ENCODE results near the gene AKAP8L.
"Not testable (repeated sequence)": the region's sequence is repeated elsewhere in the genome, so short reads cannot be mapped to it uniquely, and the experiment has no call there.

Gene AKAP8L

GRCh38 chr19:15424121-15424520 is 5.3 kb upstream of the AKAP8L start:
- peaks cover 13% of the 10 kb centered on the region for H3K4me1 Mint-ChIP-seq

GRCh38 chr19:15423130-15423529 is 4.3 kb upstream of the AKAP8L start:
- CTCF ChIA-PET = no interaction called here
- DNase-seq = no peak
- Mint-ChIP-seq H3K9me3 (peaks cover 3% of the 10 kb centered on the region), H3K4me3 (no peak overlapping the region), H3K27ac (no peak overlapping the region), H3K36me3 (peaks cover 43% of the 10 kb centered on the region), H3K27me3 (peaks cover 4% of the 10 kb centered on the region), H3K4me1 (peaks cover 11% of the 10 kb centered on the region)

More at GRCh38 chr19:15424121-15424520, 5.3 kb upstream of the AKAP8L start:
- Mint-ChIP-seq H3K9me3 (peaks cover 3% of the 10 kb centered on the region), H3K36me3 (peaks cover 43% of the 10 kb centered on the region), H3K27me3 (no peaks in the 10 kb centered on the region), H3K27ac (no peak overlapping the region), H3K4me3 (no peak overlapping the region)
- CTCF ChIA-PET = interaction anchor here (0.7 kb wide), 1 partner anchor 132 kb away, joined by 3 read pairs; no protein-coding TSS in a partner anchor
- DNase-seq = no peak

- CTCF ChIA-PET = interaction anchor here (7.3 kb wide), 1 partner anchor 131 kb away, joined by 152 read pairs; no protein-coding TSS in a partner anchor
- no peak for DNase-seq
- H3K36me3 Mint-ChIP-seq = peaks cover 41% of the 10 kb centered on the region
- H3K27ac Mint-ChIP-seq = no peak overlapping the region
- H3K4me3 Mint-ChIP-seq = no peak overlapping the region
- H3K9me3 Mint-ChIP-seq = peaks cover 3% of the 10 kb centered on the region
- H3K4me1 Mint-ChIP-seq = peaks cover 17% of the 10 kb centered on the region
- H3K27me3 Mint-ChIP-seq = peaks cover 4% of the 10 kb centered on the region
These were observed 3.7 kb upstream of the AKAP8L start for GRCh38 chr19:15422296-15423075.

GRCh38 chr19:15421721-15422260 is 3.0 kb upstream of the AKAP8L start:
- Mint-ChIP-seq H3K27ac (no peak overlapping the region), H3K9me3 (peaks cover 3% of the 10 kb centered on the region), H3K4me1 (peaks cover 24% of the 10 kb centered on the region), H3K36me3 (peaks cover 36% of the 10 kb centered on the region), H3K27me3 (peaks cover 4% of the 10 kb centered on the region), H3K4me3 (no peak overlapping the region)
- CTCF ChIA-PET = interaction anchor here (3.6 to 7.3 kb wide), 2 partner anchors 9 to 132 kb away, joined by 19 to 152 read pairs; no protein-coding TSS in a partner anchor
- no peak for DNase-seq

- H3K4me1 Mint-ChIP-seq = peaks cover 30% of the 10 kb centered on the region
- H3K27ac Mint-ChIP-seq = no peak overlapping the region
- H3K4me3 Mint-ChIP-seq = no peak overlapping the region
- no peak for DNase-seq
- H3K27me3 Mint-ChIP-seq = peaks cover 4% of the 10 kb centered on the region
- H3K9me3 Mint-ChIP-seq = peaks cover 3% of the 10 kb centered on the region
- H3K36me3 Mint-ChIP-seq = peaks cover 36% of the 10 kb centered on the region
- CTCF ChIA-PET = interaction anchor here (3.1 to 7.3 kb wide), 3 partner anchors 9 to 133 kb away, joined by 17 to 152 read pairs (median 19); partner anchors contain the start of gene AKAP8
These were observed 2.4 kb upstream of the AKAP8L start for GRCh38 chr19:15421136-15421695.

- Mint-ChIP-seq H3K36me3 (peaks cover 37% of the 10 kb centered on the region), H3K9me3 (peaks cover 3% of the 10 kb centered on the region)
- no peak for DNase-seq
These were observed 731 bp upstream of the AKAP8L start for GRCh38 chr19:15419413-15420025.

GRCh38 chr19:15418231-15418578 is 583 bp downstream of the AKAP8L start:
- peaks cover 4% of the 10 kb centered on the region for H3K27me3 Mint-ChIP-seq
- no peak for DNase-seq
- H3K4me1 Mint-ChIP-seq = peaks cover 37% of the 10 kb centered on the region
- peaks cover 28% of the 10 kb centered on the region for H3K36me3 Mint-ChIP-seq
- no peaks in the 10 kb centered on the region for H3K9me3 Mint-ChIP-seq
- CTCF ChIA-PET = interaction anchor here (1.0 to 7.3 kb wide), 9 partner anchors 15 to 241 kb away, joined by 3 to 152 read pairs (median 8); partner anchors contain the start of genes AKAP8 and RASAL3
- peak overlapping the region; percentile 98 for H3K27ac Mint-ChIP-seq
- H3K4me3 Mint-ChIP-seq = peak overlapping the region; percentile 99

More at GRCh38 chr19:15419413-15420025, 731 bp upstream of the AKAP8L start:
- Mint-ChIP-seq H3K27me3 (peaks cover 4% of the 10 kb centered on the region), H3K4me3 (peak overlapping the region; percentile 99), H3K4me1 (peaks cover 34% of the 10 kb centered on the region), H3K27ac (peak overlapping the region; percentile 98)
- CTCF ChIA-PET = interaction anchor here (0.8 to 7.3 kb wide), 23 partner anchors 9 to 327 kb away, joined by 3 to 152 read pairs (median 5); partner anchors contain the start of genes AKAP8 and RASAL3

GRCh38 chr19:15417699-15418098 is 1.1 kb downstream of the AKAP8L start:
- Mint-ChIP-seq H3K27me3 (peaks cover 4% of the 10 kb centered on the region), H3K4me1 (peaks cover 41% of the 10 kb centered on the region), H3K9me3 (no peaks in the 10 kb centered on the region), H3K4me3 (peak overlapping the region; percentile 99), H3K36me3 (peaks cover 23% of the 10 kb centered on the region), H3K27ac (peak overlapping the region; percentile 98)
- DNase-seq = no peak
- CTCF ChIA-PET = interaction anchor here (0.6 to 7.3 kb wide), 5 partner anchors 25 to 240 kb away, joined by 3 to 152 read pairs (median 3); partner anchors contain the start of gene RASAL3

- H3K9me3 Mint-ChIP-seq = no peaks in the 10 kb centered on the region
- no peaks in the 10 kb centered on the region for H3K27me3 Mint-ChIP-seq
- H3K27ac Mint-ChIP-seq = peak overlapping the region; percentile 49
- peaks cover 30% of the 10 kb centered on the region for H3K36me3 Mint-ChIP-seq
- CTCF ChIA-PET = interaction anchor here (1.6 kb wide), 1 partner anchor 143 kb away, joined by 3 read pairs; no protein-coding TSS in a partner anchor
- H3K4me1 Mint-ChIP-seq = peaks cover 33% of the 10 kb centered on the region
- H3K4me3 Mint-ChIP-seq = no peak overlapping the region
- DNase-seq = no peak
These were observed 6.0 kb downstream of the AKAP8L start for GRCh38 chr19:15412832-15413231.

- H3K9me3 Mint-ChIP-seq, CTCF ChIA-PET, H3K4me3 Mint-ChIP-seq, H3K27ac Mint-ChIP-seq, H3K27me3 Mint-ChIP-seq: not testable (repeated sequence)
- peaks cover 29% of the 10 kb centered on the region for H3K36me3 Mint-ChIP-seq
- H3K4me1 Mint-ChIP-seq = peaks cover 20% of the 10 kb centered on the region
- peak; percentile 6 for DNase-seq
These were observed 7.4 kb downstream of the AKAP8L start for GRCh38 chr19:15411351-15411750.

GRCh38 chr19:15404780-15405211 is 14.0 kb downstream of the AKAP8L start:
- Mint-ChIP-seq H3K9me3 (no peaks in the 10 kb centered on the region), H3K4me3 (no peak overlapping the region), H3K27me3 (no peaks in the 10 kb centered on the region), H3K36me3 (peaks cover 32% of the 10 kb centered on the region), H3K4me1 (peaks cover 12% of the 10 kb centered on the region), H3K27ac (peak overlapping the region; percentile 60)
- no peak for DNase-seq
- CTCF ChIA-PET = no interaction called here

GRCh38 chr19:15404097-15404779 is 14.6 kb downstream of the AKAP8L start:
- no peaks in the 10 kb centered on the region for H3K27me3 Mint-ChIP-seq
- H3K27ac Mint-ChIP-seq = peak overlapping the region; percentile 38
- peaks cover 27% of the 10 kb centered on the region for H3K36me3 Mint-ChIP-seq
- CTCF ChIA-PET = no interaction called here
- H3K4me1 Mint-ChIP-seq = peaks cover 11% of the 10 kb centered on the region
- no peaks in the 10 kb centered on the region for H3K9me3 Mint-ChIP-seq
- H3K4me3 Mint-ChIP-seq = no peak overlapping the region
- no peak for DNase-seq

GRCh38 chr19:15403151-15403531 is 15.6 kb downstream of the AKAP8L start:
- no peak overlapping the region for H3K4me3 Mint-ChIP-seq
- CTCF ChIA-PET = no interaction called here
- no peak overlapping the region for H3K27ac Mint-ChIP-seq

More at GRCh38 chr19:15403151-15403531, 15.6 kb downstream of the AKAP8L start:
- Mint-ChIP-seq H3K4me1 (peaks cover 8% of the 10 kb centered on the region), H3K9me3 (no peaks in the 10 kb centered on the region), H3K27me3 (no peaks in the 10 kb centered on the region), H3K36me3 (peaks cover 23% of the 10 kb centered on the region)
- no peak for DNase-seq
